HL-60 (cell line): ENCODE measurements around the gene ZIC5.

Source experiments
- CTCF ChIP-seq: IDR thresholded peaks from one replicate; pipeline ENCODE4 v1.5.1; 2011; ENCODE audit warnings: low read length, control low read depth, inconsistent platforms; ENCODE audit not compliant: insufficient read depth
- GABPA ChIP-seq: IDR thresholded peaks from 2 replicates; pipeline ENCODE4 v1.6.1; 2012; ENCODE audit warnings: low read depth
- POLR2AphosphoS5 ChIP-seq: IDR thresholded peaks from 2 replicates; pipeline ENCODE4 v1.6.1; 2012; ENCODE audit warnings: low read depth
- REST ChIP-seq: IDR thresholded peaks from 2 replicates; pipeline ENCODE4 v1.6.1; 2012; ENCODE audit warnings: low read depth; ENCODE audit not compliant: insufficient replicate concordance
- SPI1 ChIP-seq: IDR thresholded peaks from 2 replicates; pipeline ENCODE4 v1.6.1; 2012; ENCODE audit warnings: low read depth, mild to moderate bottlenecking, borderline replicate concordance

GRCh38 chr13:99974939-99975561 is 3.5 kb upstream of the ZIC5 start:
- TF ChIP-seq CTCF (no peak), POLR2AphosphoS5 (no peak), SPI1 (no peak), REST (no peak), GABPA (no peak)
